Measurements from ENCODE around the gene PARP3. TPM values are rescaled to one million over a fixed set of nuclear protein-coding genes. Genes with fewer than 3 reads are reported as not detected.

Gene PARP3
- total and polyA plus RNA-seq, 10 of the 15 experiments (the other 5 are each of a cell fraction or from before 2014, with no cell fraction given) = 2.1 to 31.2 (median 19.5) TPM

DNA sequence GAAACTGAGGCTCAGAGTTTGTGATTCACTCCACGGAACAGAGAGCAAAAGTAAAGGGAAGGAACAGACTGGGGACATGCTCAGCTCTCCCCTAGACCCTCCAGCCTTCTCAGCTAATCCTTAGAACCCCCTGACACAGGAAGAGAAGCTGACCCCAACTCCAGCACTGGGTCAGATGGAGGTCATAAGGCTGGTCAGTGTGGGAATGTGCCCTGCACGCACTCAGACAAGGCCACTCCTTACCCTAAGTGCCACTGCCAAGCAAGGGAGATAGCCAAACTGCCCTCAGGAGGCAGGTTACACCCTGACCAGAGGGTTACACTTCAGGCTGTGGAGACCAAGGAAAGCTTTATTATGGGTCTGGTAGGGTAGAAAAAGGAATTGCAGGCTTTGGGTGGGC, 52.4 kb downstream of the PARP3 start:
- no TSS peak for BruUV-seq (replicated peaks)
- intact Hi-C loops (cut with micrococcal nuclease; ENCODE audit: unreplicated experiment) = no loop called here
- H3K36me3 ChIP-seq (ENCODE audit: control insufficient read depth in 2 of 2, insufficient read depth in 2 of 2, low read length in 1 of 2) = peaks cover 14 to 16% of the 10 kb centered on the region in 2 experiments

More for the DNA sequence above, 52.4 kb downstream of the PARP3 start:
- Histone ChIP-seq H3K9ac (ENCODE audit: control insufficient read depth, insufficient read depth, low read length) (peak overlapping the region; percentile 98), H3K4me2 (ENCODE audit: control insufficient read depth, insufficient read depth) (peak overlapping the region; percentile 97), H3K79me2 (ENCODE audit: control insufficient read depth, insufficient read depth, low read length) (peaks cover 33% of the 10 kb centered on the region), H2AFZ (ENCODE audit: control insufficient read depth, low read depth, low read length) (no peak overlapping the region), H3K4me1 (ENCODE audit: control insufficient read depth, insufficient read depth, low read length) (peaks cover 9% of the 10 kb centered on the region), H3K27ac (ENCODE audit: control insufficient read depth, insufficient read depth) (peak overlapping the region; percentile 66), H4K20me1 (ENCODE audit: control insufficient read depth, insufficient read depth) (0 out of 2 replicates have a peak, but pooled peaks cover 6% of the 10 kb centered on the region), H3K9me3 (replicated peaks; ENCODE audit: control insufficient read depth, insufficient read depth, low read length) (no peaks in the 10 kb centered on the region), H3K4me3 (peak overlapping the region; percentile 99), H3K27me3 (replicated peaks in 1 of 2; ENCODE audit: control insufficient read depth in 2 of 2, insufficient read depth in 2 of 2, low read length in 1 of 2) (no peaks in the 10 kb centered on the region; a peak in 1 of 4 replicates)
- CTCF ChIA-PET = interaction anchor here (1.0 to 2.7 kb wide), 3 partner anchors 10 to 59 kb away, joined by 3 to 18 read pairs (median 13); partner anchors contain the start of gene ABHD14B
- FAIRE-seq (no peak), ATAC-seq (no peak), DNase-seq (ENCODE audit: low read depth, low spot score) (no peak)
- SMC1A ChIA-PET (ENCODE audit: uncharacterized antibody, unreplicated experiment) = interaction anchor here (0.7 to 3.0 kb wide), 4 partner anchors 10 to 53 kb away, joined by 3 to 13 read pairs (median 8); partner anchors contain the start of genes PARP3 and RRP9
- no peak for TF ChIP-seq MTA2 (IDR thresholded peaks at IDR 0.05; ENCODE audit: low read depth)
- TF ChIP-seq ZNF207 (IDR thresholded peaks at IDR 0.05; ENCODE audit: borderline replicate concordance) = no peak
- TF ChIP-seq GATAD2B (conservative IDR thresholded peaks at IDR 0.05; ENCODE audit: low read depth) = no peak
- TF ChIP-seq IKZF2 (IDR thresholded peaks at IDR 0.05) = no peak
- TF ChIP-seq POLR2A (IDR thresholded peaks at IDR 0.05; ENCODE audit: low read depth, low read length) = peak; percentile 54; the same call in 1 of the 2 replicates
- no peak for TF ChIP-seq GABPA (IDR thresholded peaks at IDR 0.05; ENCODE audit: low read depth)
- no peak for TF ChIP-seq CREB1 (IDR thresholded peaks at IDR 0.05; ENCODE audit: low read depth)
- TF ChIP-seq HDAC6 (IDR thresholded peaks at IDR 0.05; ENCODE audit: unreplicated experiment) = no peak
- TF ChIP-seq ETV6 (conservative IDR thresholded peaks at IDR 0.05 in 1 of 2, IDR thresholded peaks at IDR 0.05 in 1 of 2; ENCODE audit: borderline replicate concordance in 1 of 2, low read depth in 1 of 2) = no peak
- POLR2A ChIA-PET = interaction anchor here (1.6 to 2.6 kb wide), 3 partner anchors 11 to 127 kb away, joined by 3 to 30 read pairs (median 14); partner anchors contain the start of genes ACY1, PARP3 and RRP9
- in situ Hi-C loops (cut with MboI) = no loop called here
- WGBS (ENCODE audit: insufficient coverage, insufficient replicate concordance, low lambda C conversion rate, missing lambda C conversion rate) = 71% methylated on average over 2 of the region's 2 CpGs
- RAD21 ChIA-PET (ENCODE audit: unreplicated experiment) = interaction anchor here (2.1 kb wide), 1 partner anchor 59 kb away, joined by 10 read pairs; no protein-coding TSS in a partner anchor

Measured in GM12878 (cell line).